ENCODE results near the gene SHISA9. TPM values are rescaled to one million over a fixed set of nuclear protein-coding genes. Genes with fewer than 3 reads are reported as not detected.

The SHISA9 gene
- total and polyA plus RNA-seq, 2 donors from 2014 or later, result 0.95 to 2.8 TPM

- TF ChIP-seq CTCF (IDR thresholded peaks at IDR 0.05; ENCODE audit: borderline replicate concordance, extremely low read depth, insufficient read depth), result no peak
- H3K9me3 ChIP-seq (ENCODE audit: control insufficient read depth in 2 of 3, insufficient read depth in 1 of 3, low read length in 3 of 3), result no peaks in the 10 kb centered on the region
- no peak for FAIRE-seq
Observed at GRCh38 chr16:12985516-12985915, 84.1 kb downstream of the SHISA9 start.

GRCh38 chr16:12988071-12988470 lies 86.7 kb downstream of the SHISA9 start:
- no peak overlapping the region for H3K4me3 ChIP-seq (ENCODE audit: low read length in 3 of 3)

More at GRCh38 chr16:12985516-12985915, 84.1 kb downstream of the SHISA9 start:
- Histone ChIP-seq H3K36me3 (ENCODE audit: control insufficient read depth in 2 of 3, insufficient read depth in 3 of 3, low read length in 3 of 3) (no peaks in the 10 kb centered on the region), H3K4me3 (ENCODE audit: low read length in 3 of 3) (no peak overlapping the region), H3K4me1 (ENCODE audit: control insufficient read depth in 2 of 3, insufficient read depth in 2 of 3, low read depth in 1 of 3, low read length in 3 of 3) (no peaks in the 10 kb centered on the region), H3K27ac (ENCODE audit: low read depth in 2 of 2, low read length in 2 of 2) (no peak overlapping the region), H3K9ac (ENCODE audit: low read length in 3 of 3) (no peak overlapping the region), H3K27me3 (ENCODE audit: control insufficient read depth, insufficient read depth, low read length) (no peaks in the 10 kb centered on the region)
- intact Hi-C loops (cut with DNase I), result no loop called here
- DNase-seq, result no peak

GRCh38 chr16:12992066-12992465 lies 90.7 kb downstream of the SHISA9 start:
- H3K4me1 ChIP-seq (ENCODE audit: control insufficient read depth in 2 of 3, insufficient read depth in 2 of 3, low read depth in 1 of 3, low read length in 3 of 3), result no peaks in the 10 kb centered on the region
- H3K9me3 ChIP-seq (ENCODE audit: control insufficient read depth in 2 of 3, insufficient read depth in 1 of 3, low read length in 3 of 3), result no peaks in the 10 kb centered on the region
- no peaks in the 10 kb centered on the region for H3K36me3 ChIP-seq (ENCODE audit: control insufficient read depth in 2 of 3, insufficient read depth in 3 of 3, low read length in 3 of 3)
- FAIRE-seq, result no peak
- H3K27me3 ChIP-seq (ENCODE audit: control insufficient read depth, insufficient read depth, low read length), result no peaks in the 10 kb centered on the region
- H3K27ac ChIP-seq (ENCODE audit: low read depth in 2 of 2, low read length in 2 of 2), result no peak overlapping the region
- no peak overlapping the region for H3K9ac ChIP-seq (ENCODE audit: low read length in 3 of 3)
- intact Hi-C loops (cut with DNase I), result no loop called here
- no peak for DNase-seq
- TF ChIP-seq CTCF (IDR thresholded peaks at IDR 0.05; ENCODE audit: borderline replicate concordance, extremely low read depth, insufficient read depth), result no peak
- no peak overlapping the region for H3K4me3 ChIP-seq (ENCODE audit: low read length in 3 of 3)

More at GRCh38 chr16:12988071-12988470, 86.7 kb downstream of the SHISA9 start:
- Histone ChIP-seq H3K27me3 (ENCODE audit: control insufficient read depth, insufficient read depth, low read length) (no peaks in the 10 kb centered on the region), H3K27ac (ENCODE audit: low read depth in 2 of 2, low read length in 2 of 2) (no peak overlapping the region), H3K9me3 (ENCODE audit: control insufficient read depth in 2 of 3, insufficient read depth in 1 of 3, low read length in 3 of 3) (no peaks in the 10 kb centered on the region), H3K9ac (ENCODE audit: low read length in 3 of 3) (no peak overlapping the region), H3K36me3 (ENCODE audit: control insufficient read depth in 2 of 3, insufficient read depth in 3 of 3, low read length in 3 of 3) (no peaks in the 10 kb centered on the region), H3K4me1 (ENCODE audit: control insufficient read depth in 2 of 3, insufficient read depth in 2 of 3, low read depth in 1 of 3, low read length in 3 of 3) (no peaks in the 10 kb centered on the region)
- intact Hi-C loops (cut with DNase I), result no loop called here
- DNase-seq (no peak), FAIRE-seq (no peak)
- no peak for TF ChIP-seq CTCF (IDR thresholded peaks at IDR 0.05; ENCODE audit: borderline replicate concordance, extremely low read depth, insufficient read depth)

- FAIRE-seq (no peak), DNase-seq (no peak)
- Histone ChIP-seq H3K27me3 (ENCODE audit: control insufficient read depth, insufficient read depth, low read length) (no peaks in the 10 kb centered on the region), H3K9ac (ENCODE audit: low read length in 3 of 3) (no peak overlapping the region), H3K4me3 (ENCODE audit: low read length in 3 of 3) (no peak overlapping the region), H3K36me3 (ENCODE audit: control insufficient read depth in 2 of 3, insufficient read depth in 3 of 3, low read length in 3 of 3) (no peaks in the 10 kb centered on the region), H3K4me1 (ENCODE audit: control insufficient read depth in 2 of 3, insufficient read depth in 2 of 3, low read depth in 1 of 3, low read length in 3 of 3) (no peaks in the 10 kb centered on the region), H3K9me3 (ENCODE audit: control insufficient read depth in 2 of 3, insufficient read depth in 1 of 3, low read length in 3 of 3) (no peaks in the 10 kb centered on the region), H3K27ac (ENCODE audit: low read depth in 2 of 2, low read length in 2 of 2) (no peak overlapping the region)
- intact Hi-C loops (cut with DNase I), result no loop called here
- no peak for TF ChIP-seq CTCF (IDR thresholded peaks at IDR 0.05; ENCODE audit: borderline replicate concordance, extremely low read depth, insufficient read depth)
Observed at GRCh38 chr16:12994402-12994801, 93.0 kb downstream of the SHISA9 start.

Data from kidney (tissue), 14 donors.